ENCODE results near the gene YIPF4. TPM values are rescaled to one million over a fixed set of nuclear protein-coding genes. Genes with fewer than 3 reads are reported as not detected.
A peak's percentile ranks its signal among the peaks of the same experiment; 100 is the strongest.
"Not testable (repeated sequence)": the region's sequence is repeated elsewhere in the genome, so short reads cannot be mapped to it uniquely, and the experiment has no call there.

YIPF4 gene
- total RNA-seq, 1 donor from 2014 or later = 16.0 TPM

- no peak for DNase-seq (ENCODE audit: extremely low read depth, low read depth, low spot score)
These were observed 6.6 kb downstream of the YIPF4 start for GRCh38 chr2:32284321-32284720.

GRCh38 chr2:32289165-32289999, 11.7 kb downstream of the YIPF4 start:
- no peak for DNase-seq (ENCODE audit: extremely low read depth, low read depth, low spot score)

GRCh38 chr2:32290000-32290339, 12.3 kb downstream of the YIPF4 start:
- DNase-seq (ENCODE audit: extremely low read depth, low read depth, low spot score) = no peak

GRCh38 chr2:32291746-32292145, 14.0 kb downstream of the YIPF4 start:
- no peak for DNase-seq (ENCODE audit: extremely low read depth, low read depth, low spot score)

- not testable (repeated sequence) for DNase-seq (ENCODE audit: extremely low read depth, low read depth, low spot score)
These were observed 15.8 kb downstream of the YIPF4 start for GRCh38 chr2:32293493-32293892.

GRCh38 chr2:32293966-32294562, 16.4 kb downstream of the YIPF4 start:
- DNase-seq (ENCODE audit: extremely low read depth, low read depth, low spot score) = not testable (repeated sequence)

GRCh38 chr2:32310577-32310976, 32.9 kb downstream of the YIPF4 start:
- no peak for DNase-seq (ENCODE audit: extremely low read depth, low read depth, low spot score)

GRCh38 chr2:32314886-32315285, 37.2 kb downstream of the YIPF4 start:
- DNase-seq (ENCODE audit: extremely low read depth, low read depth, low spot score) = no peak

GRCh38 chr2:32328679-32329078, 51.0 kb downstream of the YIPF4 start:
- not testable (repeated sequence) for DNase-seq (ENCODE audit: extremely low read depth, low read depth, low spot score)

GRCh38 chr2:32329180-32329980, 51.7 kb downstream of the YIPF4 start:
- not testable (repeated sequence) for DNase-seq (ENCODE audit: extremely low read depth, low read depth, low spot score)

GRCh38 chr2:32330136-32330535, 52.4 kb downstream of the YIPF4 start:
- DNase-seq (ENCODE audit: extremely low read depth, low read depth, low spot score) = no peak

GRCh38 chr2:32342801-32343200, 65.1 kb downstream of the YIPF4 start:
- DNase-seq (ENCODE audit: extremely low read depth, low read depth, low spot score) = peak; percentile 89

GRCh38 chr2:32350797-32351196, 73.1 kb downstream of the YIPF4 start:
- not testable (repeated sequence) for DNase-seq (ENCODE audit: extremely low read depth, low read depth, low spot score)

GRCh38 chr2:32355976-32356680, 78.4 kb downstream of the YIPF4 start:
- no peak for DNase-seq (ENCODE audit: extremely low read depth, low read depth, low spot score)

GRCh38 chr2:32356681-32357317, 79.1 kb downstream of the YIPF4 start, which contains the start of gene BIRC6:
BIRC6 (plus strand) TSS chr2:32357023; CDS start chr2:32357162, 139 bp downstream.
- no peak for DNase-seq (ENCODE audit: extremely low read depth, low read depth, low spot score)

GRCh38 chr2:32357318-32358110, 79.8 kb downstream of the YIPF4 start:
- no peak for DNase-seq (ENCODE audit: extremely low read depth, low read depth, low spot score)

- DNase-seq (ENCODE audit: extremely low read depth, low read depth, low spot score) = no peak
These were observed 80.4 kb downstream of the YIPF4 start for GRCh38 chr2:32358111-32358482.

- no peak for DNase-seq (ENCODE audit: extremely low read depth, low read depth, low spot score)
These were observed 82.7 kb downstream of the YIPF4 start for GRCh38 chr2:32360416-32360815.

- not testable (repeated sequence) for DNase-seq (ENCODE audit: extremely low read depth, low read depth, low spot score)
These were observed 85.3 kb downstream of the YIPF4 start for GRCh38 chr2:32362997-32363396.

GRCh38 chr2:32363597-32363996, 85.9 kb downstream of the YIPF4 start:
- DNase-seq (ENCODE audit: extremely low read depth, low read depth, low spot score) = no peak

Data from glomerular endothelial cell (primary cell).